Cerebellar nuclear complex (tissue), 1 donor: ENCODE data around the gene ARMH1.
"Not testable (repeated sequence)": the region's sequence is repeated elsewhere in the genome, so short reads cannot be mapped to it uniquely, and the experiment has no call there.

Experiments used
- DNase-seq, 2 experiments: peaks; one replicate each; lab custom pipeline; 2025; lab: John Stamatoyannopoulos, UW

ARMH1 gene

DNA sequence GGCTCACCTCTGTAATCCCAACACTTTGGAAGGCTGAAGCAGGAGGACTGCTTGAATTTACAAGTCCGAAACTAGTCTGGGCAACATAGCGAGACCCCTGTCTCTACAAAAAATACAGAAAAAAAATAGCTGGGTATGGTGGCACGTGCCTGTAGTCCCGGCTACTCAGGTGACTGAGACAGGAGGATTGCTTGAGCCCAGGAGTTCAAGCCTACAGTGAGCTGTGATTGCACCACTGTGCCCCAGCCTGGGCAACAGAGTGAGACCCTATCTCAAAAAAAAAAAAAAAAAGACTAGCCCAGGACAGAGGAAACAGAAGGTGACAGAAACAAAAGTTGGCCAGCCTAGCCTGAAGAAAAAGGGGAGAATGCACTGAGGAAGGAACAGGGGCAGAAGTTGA lies 21.2 kb downstream of the ARMH1 start:
- DNase-seq: no peak

DNA sequence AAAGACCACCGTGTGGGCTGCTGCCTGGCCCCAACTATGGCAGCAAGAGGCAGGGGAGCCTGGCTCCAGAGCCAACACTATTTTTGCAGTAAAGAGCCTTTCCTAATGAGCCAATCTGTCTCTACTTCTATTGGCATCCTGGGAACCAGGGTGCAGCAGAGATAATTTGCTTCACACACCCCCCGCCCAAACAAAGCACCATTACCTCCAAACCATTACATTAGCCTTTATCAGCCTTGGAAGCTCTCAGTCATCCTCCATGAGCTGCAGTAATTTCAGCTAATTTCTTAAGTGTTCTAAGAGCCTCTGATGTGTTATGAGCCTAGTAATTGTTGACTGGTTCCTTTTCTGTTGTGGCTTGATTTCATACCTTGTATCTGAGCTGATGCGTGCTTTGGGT lies 21.6 kb downstream of the ARMH1 start:
- DNase-seq: no peak

DNA sequence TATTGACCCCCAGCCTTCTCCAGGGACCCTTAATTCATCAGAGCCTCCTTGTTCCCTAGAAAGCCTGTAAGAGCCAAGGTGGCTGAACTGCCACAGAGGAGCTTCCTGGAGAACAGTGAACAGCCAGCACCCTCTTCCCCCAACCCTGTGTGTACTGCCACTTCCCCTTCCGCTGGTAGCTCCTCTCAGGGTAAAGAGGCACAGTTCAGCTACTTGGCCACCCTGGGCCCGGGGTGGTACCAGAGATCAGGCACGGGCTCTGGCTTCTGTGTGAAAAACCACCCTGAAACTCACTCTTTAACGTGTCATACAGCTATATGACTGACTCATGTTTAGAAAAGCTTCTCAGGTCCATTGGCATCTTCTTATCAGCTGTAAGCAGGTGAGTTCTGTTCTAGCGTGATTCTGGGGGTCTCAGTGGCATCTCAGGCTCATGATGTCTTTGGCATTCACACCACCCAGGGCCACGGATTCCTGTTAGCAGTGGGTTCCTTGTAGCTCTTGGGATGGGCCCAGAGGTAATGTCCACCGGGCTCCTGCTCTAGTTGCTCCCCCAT lies 22.4 kb downstream of the ARMH1 start:
- DNase-seq: no peak

DNA sequence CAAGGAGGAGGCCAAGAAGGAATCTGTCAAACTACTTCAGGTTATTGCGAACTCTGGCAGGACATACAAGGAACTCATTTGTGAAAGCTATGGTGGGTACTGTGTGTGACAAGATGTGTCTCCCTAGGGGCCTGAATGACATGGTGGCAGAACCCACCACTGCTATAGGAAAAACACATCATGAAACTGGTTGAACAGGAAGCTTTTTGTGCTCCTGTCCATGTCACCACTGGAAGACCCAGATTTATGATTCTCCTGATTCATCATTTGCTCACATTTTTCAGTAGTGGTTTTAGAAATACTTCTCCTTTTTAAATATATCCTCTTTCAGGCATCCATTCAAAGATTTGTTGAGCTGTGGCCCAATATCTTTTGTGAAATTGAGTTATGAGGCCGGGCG lies 23.6 kb downstream of the ARMH1 start:
- DNase-seq: no peak

DNA sequence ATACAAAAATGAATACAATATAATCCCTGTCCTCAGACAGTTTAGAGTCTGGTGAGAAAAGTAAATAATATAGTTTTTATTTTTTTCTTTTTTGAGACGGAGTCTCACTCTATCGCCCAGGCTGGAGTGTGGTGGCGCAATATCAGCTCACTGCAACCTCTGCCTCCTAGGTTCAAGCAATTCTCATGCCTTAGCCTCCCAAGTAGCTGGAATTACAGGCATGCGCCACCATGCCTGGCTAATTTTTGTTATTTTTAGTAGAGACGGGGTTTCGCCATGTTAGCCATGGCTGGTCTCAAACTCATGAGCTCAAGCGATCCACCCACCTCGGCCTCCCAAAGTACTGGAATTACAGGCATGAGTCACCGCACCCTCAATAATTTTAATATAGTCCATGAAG lies 24.9 kb downstream of the ARMH1 start:
- DNase-seq: not testable (repeated sequence)

DNA sequence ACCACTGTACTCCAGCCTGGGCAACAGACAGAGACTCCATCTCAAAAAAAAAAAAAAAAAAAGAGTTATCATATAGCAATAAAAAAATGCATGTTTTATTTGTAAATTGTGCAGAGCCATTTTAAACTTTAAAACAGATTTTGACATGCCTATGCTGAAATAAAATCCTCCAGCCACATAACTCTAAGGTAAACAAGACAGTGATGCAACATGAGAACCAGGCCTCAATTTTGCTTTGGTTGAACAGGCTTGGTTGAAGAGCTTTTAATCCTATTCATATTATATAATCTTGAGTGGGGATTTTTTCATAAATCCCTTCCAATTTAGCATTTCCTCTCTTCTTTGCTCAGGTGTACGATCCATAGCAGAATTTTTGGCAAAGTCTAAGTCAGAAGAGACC lies 26.1 kb downstream of the ARMH1 start:
- DNase-seq: no peak

DNA sequence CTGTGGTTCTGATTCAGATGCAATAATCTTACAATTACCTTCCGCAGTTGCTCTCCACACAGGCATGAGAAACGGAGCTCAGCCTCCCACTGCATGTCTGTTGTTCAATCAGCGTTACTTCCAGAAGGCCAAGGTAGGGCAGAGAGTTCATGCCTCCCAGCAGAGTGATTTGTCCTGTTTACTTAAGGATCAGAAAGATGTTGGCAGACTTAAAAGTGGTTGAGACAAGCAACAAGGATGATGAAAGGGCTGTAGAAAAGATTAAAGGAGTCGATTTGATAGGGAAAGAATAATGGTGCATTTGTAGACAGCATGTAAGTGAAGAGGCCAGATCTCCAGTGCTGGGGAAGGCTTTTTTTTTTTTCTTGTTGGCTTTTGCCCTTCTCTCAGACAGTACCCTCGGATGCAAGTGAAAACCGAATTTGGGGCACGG lies 26.6 kb downstream of the ARMH1 start:
- no peak for DNase-seq

DNA sequence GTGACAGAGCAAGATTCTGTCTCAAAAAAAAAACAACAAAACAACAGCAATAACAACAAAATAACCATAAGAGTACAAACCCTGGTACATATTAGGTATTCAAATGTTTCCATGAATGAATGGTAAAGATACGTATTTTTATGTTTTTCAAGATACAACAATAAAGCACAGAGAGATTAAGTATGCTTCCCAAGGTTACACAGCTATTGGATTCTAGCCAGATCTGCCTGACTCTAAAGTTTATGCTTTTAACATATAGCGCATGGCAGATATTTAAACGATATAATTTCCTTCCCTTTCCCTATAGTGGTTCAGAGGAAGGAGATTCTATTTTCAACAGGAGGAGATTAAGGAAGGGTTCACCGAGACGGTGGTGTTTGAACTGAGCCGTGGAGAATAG lies 31.0 kb downstream of the ARMH1 start:
- DNase-seq: no peak

DNA sequence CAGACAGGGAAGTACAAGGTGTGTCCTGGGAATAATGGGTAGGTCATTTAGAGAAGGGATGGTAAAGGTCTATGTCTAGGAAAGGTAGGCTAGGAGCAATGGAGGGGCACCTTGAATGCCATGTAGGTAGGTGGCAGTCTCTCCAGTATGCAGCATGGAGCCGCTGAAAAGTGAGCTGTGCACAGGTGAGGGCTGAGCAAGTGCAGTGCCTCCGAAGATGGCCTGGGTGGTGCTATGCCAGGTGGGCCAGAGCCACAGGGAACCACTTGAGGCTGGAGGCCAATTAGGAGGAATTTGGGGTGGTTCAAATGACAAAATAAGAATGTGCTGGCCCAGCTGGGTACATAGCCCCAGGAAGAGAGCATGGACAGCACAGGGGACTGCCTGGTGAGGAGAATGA lies 31.4 kb downstream of the ARMH1 start:
- no peak for DNase-seq

DNA sequence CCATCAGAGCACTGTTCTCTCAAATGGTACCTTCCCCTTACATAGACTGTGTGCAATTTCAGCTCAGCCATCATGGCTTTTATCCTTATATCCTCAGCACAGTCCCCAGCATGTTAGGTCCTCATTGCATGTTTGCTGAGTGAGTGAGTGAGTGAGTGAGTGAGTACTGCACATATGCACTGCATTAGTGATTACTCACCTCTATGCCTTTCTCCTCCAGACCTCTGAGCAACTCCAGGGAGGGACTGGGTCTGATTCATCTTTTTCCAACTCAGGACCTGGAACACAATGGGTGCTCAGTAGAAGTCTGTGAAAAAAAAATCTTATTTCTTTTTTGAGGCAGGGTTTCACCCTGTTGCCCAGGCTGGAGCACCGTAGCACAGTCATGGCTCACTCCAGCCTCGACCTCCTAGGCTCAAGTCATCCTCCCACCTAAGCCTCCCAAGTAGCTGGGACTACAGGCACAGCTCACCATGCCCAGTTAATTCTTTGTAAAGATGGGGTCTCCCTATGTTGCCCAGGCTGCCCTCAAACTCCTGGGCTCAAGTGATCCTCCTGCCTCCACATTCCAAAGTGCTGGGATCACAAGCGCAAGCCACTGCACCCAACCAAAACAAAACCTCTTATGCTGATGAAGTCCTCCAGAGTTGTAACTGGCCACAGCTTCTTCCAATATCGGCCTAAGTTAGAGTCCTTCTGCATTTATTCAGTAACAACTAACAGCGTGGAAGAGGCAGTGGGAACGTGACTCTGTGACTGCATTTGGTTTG lies 32.8 kb downstream of the ARMH1 start:
- no peak for DNase-seq

DNA sequence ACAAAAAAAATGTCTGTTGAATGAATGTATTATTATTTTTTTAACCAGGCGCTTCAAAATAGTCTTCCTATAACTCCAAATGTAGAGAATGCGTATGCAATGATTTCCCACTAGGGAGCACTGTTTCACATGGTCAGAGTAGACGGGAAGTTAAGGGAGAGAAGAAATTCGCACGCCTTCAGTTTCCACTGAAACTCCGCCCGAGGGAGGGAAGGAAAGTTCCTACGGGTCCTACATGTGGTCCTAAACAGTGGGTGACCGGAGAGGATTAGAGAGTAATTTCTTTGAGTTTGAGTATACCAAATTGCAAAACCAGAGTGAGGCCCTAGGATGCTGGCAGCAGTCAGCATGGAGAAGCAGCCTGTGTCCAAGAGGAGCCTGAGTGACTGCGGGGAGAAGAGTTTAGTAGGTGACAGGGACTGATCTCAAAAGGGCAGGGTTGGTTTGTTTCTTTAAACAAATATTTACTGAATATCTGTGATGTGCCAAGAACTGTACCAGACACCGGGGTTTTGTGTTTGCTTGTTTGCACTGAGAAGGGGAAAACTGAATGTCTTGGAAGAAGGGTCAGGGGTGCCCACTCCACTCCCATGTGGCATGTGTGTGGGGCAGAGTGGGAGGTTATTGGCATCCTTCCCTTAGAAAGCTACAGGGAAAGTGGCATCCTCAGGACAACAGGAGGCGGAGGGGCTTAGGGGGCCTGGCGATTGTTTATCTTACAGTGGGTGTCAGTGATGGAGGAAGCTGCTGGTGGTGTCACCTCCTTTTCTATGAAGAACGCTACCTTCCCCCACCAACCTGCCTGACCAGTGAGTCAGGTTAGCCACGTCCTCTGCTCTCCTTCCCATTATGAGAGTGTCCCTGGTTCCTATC lies 33.7 kb downstream of the ARMH1 start:
- DNase-seq: no peak

DNA sequence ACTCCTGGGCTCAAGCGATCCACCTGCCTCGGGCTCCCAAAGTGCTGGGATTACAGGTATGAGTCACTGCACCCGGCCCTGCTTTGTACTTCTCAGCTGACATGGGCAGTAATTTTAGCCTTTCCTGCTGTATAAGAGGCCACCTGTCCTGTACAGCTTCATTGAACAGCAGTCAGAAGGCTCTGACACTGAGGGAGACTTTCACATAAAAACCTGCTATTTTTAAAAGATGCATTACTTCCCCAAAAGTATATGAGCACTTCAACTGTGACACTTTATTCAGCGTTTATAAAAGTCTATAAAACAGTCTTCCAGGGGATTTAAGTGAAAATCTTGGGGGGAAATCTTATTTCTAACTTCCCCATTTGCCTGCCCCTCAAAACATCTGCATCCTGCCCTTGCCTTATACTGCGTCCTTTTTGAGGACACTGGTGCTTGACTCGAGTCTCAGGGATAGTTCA lies 38.8 kb downstream of the ARMH1 start:
- no peak for DNase-seq

DNA sequence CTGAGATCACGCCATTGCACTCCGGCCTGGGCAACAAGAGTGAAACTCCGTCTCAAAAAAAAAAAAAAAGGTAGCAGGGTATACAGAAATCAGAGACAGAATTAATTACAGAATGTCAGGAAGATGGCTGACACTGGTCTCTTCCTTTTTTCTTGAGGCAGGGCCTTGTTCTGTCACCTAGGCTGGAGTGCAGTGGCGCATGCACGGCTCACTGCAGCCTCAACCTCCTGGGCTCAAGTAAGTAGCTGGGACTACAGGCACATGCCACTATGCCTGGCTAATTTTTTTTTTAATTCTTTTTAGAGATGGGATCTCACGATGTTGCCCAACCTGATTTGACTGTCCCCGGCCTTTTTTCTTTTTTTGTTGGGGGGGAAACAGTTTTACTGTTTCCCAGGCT lies 40.0 kb downstream of the ARMH1 start:
- DNase-seq: no peak

DNA sequence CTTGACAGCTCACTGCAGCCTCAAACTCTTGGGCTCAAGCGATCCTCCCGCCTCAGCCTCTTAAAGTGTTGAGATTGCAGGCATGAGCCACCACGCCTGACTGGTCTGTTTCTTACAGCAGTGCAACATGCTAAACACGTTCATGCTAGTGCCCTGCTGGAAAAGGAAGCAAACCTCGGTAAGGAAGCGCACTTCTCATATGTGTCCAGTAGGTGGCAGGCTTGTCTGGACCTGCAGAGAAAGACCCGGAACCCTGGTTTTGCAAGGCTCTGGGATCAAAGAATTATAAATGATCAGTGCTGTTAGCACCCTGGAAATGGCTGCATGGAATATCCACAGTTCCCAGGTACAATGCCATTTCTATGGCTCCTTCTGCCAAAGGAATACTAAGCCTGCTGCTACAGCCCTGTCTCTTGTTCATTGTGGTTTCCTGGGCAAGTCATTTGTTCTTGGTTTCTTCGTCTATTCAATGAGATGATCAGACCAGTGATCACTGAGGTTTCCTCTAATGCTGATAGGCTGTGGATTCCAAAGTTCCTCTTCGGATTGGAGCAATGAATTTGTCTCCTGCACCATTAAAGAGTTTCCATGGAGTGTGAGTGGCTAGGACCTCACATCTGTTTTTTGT lies 40.5 kb downstream of the ARMH1 start:
- peak in 1 of 2 experiments; percentile 29 for DNase-seq

DNA sequence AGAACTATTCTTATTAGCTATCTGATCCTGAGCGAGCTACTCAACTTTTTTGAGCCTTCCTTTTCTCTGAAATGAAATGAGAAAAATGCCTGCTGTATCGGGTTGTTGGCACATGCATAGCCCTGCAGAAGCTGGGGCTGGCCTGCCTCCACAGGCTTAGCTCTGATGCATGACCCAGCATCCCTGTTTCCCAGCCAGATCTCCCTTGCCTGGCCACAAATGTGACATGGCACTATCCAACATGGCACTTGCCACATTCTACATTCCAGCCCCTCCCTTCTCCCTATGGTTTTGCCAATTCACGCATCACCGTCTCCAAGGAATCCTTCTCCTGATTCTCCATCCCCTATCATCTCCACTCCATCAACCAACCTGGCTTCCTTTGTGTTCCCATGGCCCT lies 42.6 kb downstream of the ARMH1 start:
- DNase-seq: no peak

DNA sequence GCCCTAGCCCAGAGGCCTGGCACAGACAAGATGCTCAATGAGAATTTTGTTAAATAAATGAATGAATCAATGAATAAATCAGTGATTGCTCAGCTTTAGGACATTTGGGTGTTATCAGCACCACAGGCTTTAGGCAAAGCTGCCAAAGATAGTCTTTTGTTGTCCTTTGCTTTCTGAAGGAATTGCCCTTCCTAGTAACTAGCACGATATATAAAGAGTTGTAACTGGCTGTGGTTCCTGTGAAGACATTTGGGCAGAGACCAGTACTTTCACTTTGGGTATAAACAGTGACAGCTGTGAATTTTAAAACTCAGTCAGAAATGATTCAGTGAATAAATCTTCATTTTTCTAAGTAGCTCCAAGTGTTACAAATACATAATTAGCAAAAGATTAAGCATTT lies 43.1 kb downstream of the ARMH1 start:
- no peak for DNase-seq

DNA sequence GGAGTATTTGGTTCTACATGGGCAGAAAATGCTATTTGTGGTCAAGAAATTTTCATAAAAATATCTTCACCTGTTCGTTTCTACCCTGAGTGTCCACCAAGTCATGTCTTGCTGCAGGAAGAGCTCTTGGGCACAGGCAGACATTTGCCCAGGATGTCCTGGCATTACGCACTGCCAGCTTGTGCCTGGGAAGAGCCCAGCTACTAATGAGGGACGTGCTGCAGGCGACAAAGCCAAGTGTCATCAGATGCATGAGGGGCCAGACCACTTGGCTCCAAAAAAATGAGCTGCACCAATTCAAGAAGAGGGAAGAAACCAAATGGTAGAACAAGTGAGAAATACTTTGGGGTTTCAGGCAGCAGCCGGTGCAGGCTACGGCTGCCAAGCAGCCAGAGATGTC lies 43.6 kb downstream of the ARMH1 start:
- DNase-seq: no peak

DNA sequence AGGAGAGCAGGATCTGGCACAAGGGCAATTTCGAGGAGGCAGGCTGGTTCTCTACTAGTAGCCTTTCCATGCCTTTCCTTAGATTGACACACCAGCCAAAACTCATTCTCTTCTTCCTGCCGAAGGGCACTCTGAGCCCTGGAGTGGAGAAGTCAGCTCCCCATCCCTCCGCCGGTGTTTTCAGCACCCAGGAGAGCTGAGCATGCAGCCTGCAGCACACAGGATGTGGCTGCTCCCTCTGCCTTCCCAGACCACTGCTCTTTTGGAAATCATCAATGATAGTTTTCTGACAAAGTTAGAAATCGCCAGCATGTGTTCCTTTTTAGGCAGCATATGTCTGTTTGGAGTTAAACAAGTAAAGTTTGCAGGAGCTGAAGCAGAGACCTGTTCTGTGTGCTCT lies 44.8 kb downstream of the ARMH1 start:
- DNase-seq: no peak

DNA sequence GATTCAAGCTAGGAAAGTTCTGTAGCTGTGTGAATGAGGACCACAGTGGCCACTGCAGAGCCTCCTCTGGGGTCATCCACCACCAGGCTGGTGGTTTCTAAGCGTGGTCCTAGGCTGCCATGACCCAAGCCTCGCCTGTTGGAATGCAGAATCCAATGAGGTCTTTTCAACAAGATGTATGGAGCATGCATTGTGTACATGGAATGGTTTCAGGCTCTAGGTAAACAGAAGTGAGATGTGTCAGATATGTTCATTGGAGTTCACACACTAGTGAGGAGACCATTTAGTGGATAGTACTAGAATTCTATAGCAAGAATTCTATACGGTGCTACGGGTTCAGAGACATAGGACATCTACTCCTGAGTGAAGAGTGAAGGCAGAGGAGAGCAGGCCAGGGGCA lies 45.8 kb downstream of the ARMH1 start:
- no peak for DNase-seq

DNA sequence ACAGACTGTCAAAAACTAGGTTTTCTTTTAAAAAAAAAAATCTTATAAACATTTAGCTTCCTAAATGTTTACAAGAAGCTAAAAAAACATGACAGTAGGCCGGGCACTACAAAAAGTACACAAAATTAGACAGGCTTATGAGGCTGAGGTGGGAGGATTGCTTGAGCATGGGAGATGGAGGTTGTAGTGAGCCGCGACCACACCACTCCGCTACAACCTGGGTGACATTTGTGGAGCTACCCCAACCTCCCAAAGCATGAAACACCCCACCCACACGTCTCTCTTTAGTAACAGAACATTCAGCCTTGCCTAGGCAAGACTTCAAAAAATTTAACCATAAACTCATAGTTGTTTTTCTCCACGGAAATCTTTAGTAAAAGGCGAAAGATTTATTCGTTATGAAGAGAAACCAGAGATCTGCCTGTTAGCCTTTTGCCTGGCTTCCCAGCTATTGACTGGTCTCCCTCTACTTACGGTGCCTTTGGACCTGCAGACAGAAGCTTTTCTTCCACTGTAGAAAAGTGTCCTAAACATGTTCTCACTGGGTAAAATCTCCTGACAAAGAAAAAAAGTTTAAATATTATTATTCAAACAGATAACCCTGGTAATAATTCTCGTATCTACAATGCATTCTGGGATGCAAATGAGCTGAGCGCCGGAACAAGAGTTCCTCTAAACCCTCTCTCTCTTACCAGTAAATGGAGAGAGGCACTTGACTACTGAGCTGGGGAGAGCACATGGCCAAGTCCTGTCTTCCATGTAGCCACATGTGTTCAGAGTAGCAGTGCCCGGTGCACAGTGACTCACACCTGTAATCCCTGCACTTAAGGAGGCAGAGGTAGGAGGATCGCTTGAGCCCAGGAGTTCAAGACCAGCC lies 47.2 kb downstream of the ARMH1 start:
- no peak for DNase-seq

DNA sequence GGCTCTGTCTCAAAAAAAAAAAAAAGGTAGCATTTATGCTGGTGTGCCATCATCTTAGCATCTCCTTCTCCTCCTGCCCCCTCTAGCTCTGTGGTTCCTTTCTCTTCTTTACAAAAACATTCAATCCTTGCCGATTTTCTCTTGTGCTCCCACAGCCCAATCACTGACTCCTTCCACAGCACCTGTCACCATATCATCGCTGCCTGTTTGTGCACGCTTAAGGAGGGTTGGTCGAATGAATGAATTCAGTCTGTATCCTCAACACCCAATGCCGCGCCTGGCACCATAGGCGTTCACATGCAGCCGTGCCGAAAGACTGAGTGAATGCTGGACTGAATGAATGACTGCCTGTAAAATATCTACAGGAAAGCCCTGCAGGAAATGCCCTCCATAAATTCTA lies 48.5 kb downstream of the ARMH1 start:
- DNase-seq: no peak
